Stimulated activated effector memory CD8-positive, alpha-beta T cell treated with anti-CD3 and anti-CD28 coated beads, Interleukin-12 subunit alpha, Interleukin-12 subunit beta, amount 100 ng/mL, for 72 hours (primary cell): Measurements from ENCODE around the gene ZNF763.
"Not testable (repeated sequence)": the region's sequence is repeated elsewhere in the genome, so short reads cannot be mapped to it uniquely, and the experiment has no call there.

ENCODE experiments used
- ATAC-seq: fragments of 150-1000 bp; cut with Tn5 transposase; 2 replicates; pipeline ENCODE4 v1.10.0; 2021
- DNase-seq, 2 donors: peaks; one replicate each; pipeline ENCODE4 v3.0.0; 2021 to 2022; ENCODE audit warnings: low spot score in 2 of 2
- H3K27ac Mint-ChIP-seq: one replicate; pipeline ENCODE4 v1.8.0; 2022; ENCODE audit warnings: mild to moderate bottlenecking, mixed read lengths
- H3K36me3 Mint-ChIP-seq: one replicate; pipeline ENCODE4 v1.8.0; 2022; ENCODE audit warnings: mild to moderate bottlenecking, mixed read lengths
- H3K4me1 Mint-ChIP-seq: one replicate; pipeline ENCODE4 v1.8.0; 2022; ENCODE audit warnings: mixed read lengths
- H3K4me3 Mint-ChIP-seq: one replicate; pipeline ENCODE4 v1.8.0; 2022; ENCODE audit warnings: mild to moderate bottlenecking, mixed read lengths
- H3K9me3 Mint-ChIP-seq: one replicate; pipeline ENCODE4 v1.8.0; 2022; ENCODE audit warnings: mixed read lengths

The ZNF763 gene

DNA sequence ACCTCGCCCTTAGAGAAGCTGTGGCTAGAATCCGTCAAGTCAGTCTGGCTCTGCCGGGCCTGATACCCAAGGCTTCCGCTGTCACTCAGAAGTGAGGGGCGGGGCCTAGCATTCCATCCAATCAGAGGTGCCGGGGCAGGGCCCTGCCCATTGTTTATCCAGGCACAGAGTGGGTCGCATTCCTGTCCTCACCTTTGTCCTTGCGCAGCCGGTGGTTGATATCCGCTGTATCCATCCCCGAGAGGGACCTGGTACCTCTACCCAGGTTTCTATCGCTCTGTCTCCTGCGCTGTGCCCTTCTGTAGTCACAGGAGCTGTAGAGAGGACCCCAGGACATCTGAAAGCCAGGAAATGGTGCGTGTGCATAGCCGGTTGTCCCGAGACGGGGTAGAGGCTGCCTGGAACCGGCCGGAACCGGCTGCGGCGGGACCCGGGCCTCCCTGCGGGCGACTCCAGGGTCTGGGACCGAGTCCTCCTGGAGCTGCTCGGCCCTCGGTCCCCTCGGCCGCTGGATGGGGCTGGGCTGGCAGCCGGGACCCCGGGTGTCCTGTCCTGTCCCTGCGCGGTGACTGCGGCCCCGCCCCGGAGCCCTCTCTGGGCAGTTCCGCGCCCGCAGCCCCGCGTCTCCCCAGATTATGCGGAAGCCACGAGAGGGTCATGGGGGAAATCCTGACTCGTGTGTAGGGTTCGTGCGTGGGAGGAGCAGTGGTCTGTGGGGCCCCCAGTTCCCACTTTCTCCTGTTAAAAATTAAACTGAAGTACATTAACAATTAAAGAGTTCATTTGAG lies at the start of gene ZNF763:
Gene ZNF763, plus strand, starts transcription at position 183 of the 788 bp plus-strand sequence. Its CDS starts 169 bp downstream, at position 352.
- peaks cover 22% of the 10 kb centered on the region for H3K4me1 Mint-ChIP-seq
- no peaks in the 10 kb centered on the region for H3K36me3 Mint-ChIP-seq
- H3K9me3 Mint-ChIP-seq, result no peaks in the 10 kb centered on the region
- ATAC-seq (peak; percentile 96), DNase-seq (peak; percentile 73 to 91)
- H3K4me3 Mint-ChIP-seq, result peak within 1 kb of the TSS; percentile 79
- peak within 1 kb of the TSS; percentile 82 for H3K27ac Mint-ChIP-seq

GRCh38 chr19:11921852-11922495 lies 42.9 kb upstream of the ZNF763 start:
- peaks cover 9% of the 10 kb centered on the region for H3K36me3 Mint-ChIP-seq
- ATAC-seq (no peak), DNase-seq (no peak)
- H3K4me3 Mint-ChIP-seq, result no peak overlapping the region
- H3K27ac Mint-ChIP-seq, result no peak overlapping the region
- peaks cover 35% of the 10 kb centered on the region for H3K4me1 Mint-ChIP-seq
- H3K9me3 Mint-ChIP-seq, result no peaks in the 10 kb centered on the region

DNA sequence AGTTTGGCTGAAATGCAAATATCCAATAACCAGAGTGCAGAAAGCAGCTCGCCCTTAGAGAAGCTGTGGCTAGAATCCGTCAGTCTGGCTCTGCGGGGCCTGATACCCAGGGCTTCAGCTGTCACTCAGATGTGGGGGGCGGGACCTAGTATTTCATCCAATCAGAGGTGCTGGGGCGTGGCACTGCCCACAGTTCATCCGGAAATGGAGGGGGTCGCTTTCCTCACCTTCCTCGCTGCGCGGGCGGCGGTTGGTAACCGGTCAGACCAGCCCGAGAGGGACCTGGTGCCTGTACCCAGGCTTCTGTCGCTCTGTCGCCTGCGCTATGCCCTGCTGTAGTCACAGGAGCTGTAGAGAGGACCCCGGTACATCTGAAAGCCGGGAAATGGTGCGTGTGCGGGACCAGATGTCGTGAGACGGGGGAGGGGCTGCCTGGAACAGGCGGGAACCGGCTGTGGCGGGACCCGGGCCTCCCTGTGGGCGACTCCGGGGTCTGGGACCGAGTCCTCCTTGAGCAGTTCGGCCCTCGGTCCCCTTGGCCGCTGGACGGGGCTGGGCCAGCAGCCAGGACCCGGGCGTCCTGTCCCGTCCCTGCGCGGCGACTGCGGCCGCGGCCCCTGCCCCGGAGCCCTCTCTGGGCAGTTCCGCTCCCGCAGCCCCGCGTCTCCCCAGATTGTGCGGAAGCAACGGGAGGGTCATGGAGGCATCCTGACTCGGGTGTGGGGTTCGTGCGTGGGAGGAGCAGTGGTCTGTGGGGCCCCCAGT lies 39.8 kb upstream of the ZNF763 start, which contains the start of gene ZNF700:
Gene ZNF700, plus strand, starts transcription at position 222 of the 765 bp plus-strand sequence. Its CDS starts 104 bp downstream, at position 326.
- Mint-ChIP-seq H3K4me1 (peaks cover 35% of the 10 kb centered on the region), H3K36me3 (peaks cover 11% of the 10 kb centered on the region), H3K4me3 (peak within 1 kb of the TSS; percentile 92)

DNA sequence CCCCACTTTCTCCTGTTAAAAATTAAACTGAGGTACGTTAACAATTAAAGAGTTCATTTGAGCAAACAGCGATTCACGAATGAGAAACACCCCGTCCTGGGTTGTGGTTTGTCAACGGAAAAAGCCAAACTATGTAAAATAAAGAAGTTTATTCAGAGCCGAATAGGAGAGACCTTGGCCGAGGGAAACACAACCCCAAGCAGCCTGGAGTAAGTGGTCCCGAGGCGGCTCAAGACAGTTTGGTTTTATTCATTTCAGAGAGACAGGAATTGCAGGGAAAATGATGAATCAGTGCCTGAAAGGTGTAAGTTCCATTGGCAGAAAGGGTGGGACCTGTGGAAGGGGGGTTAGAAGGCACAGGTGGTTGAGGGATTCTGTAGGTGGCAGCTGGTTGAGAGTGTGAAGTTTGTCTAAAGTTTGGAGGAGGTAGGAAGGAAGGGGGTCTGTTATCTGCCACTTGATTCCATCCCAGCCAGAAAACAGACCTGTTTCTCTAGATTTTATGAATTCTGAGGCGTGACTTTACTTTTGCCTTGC lies 39.1 kb upstream of the ZNF763 start:
- DNase-seq, result peak in 1 of 2 donors; percentile 51
- Mint-ChIP-seq H3K27ac (peak overlapping the region; percentile 98), H3K36me3 (peaks cover 11% of the 10 kb centered on the region), H3K4me1 (peaks cover 35% of the 10 kb centered on the region), H3K4me3 (peak overlapping the region; percentile 92)
- not testable (repeated sequence) for ATAC-seq, H3K9me3 Mint-ChIP-seq

More for the DNA sequence above, 39.8 kb upstream of the ZNF763 start, which contains the start of gene ZNF700:
- DNase-seq (peak; percentile 82 to 96), ATAC-seq (peak; percentile 97)
- H3K9me3 Mint-ChIP-seq, result no peaks in the 10 kb centered on the region
- H3K27ac Mint-ChIP-seq, result peak within 1 kb of the TSS; percentile 98

DNA sequence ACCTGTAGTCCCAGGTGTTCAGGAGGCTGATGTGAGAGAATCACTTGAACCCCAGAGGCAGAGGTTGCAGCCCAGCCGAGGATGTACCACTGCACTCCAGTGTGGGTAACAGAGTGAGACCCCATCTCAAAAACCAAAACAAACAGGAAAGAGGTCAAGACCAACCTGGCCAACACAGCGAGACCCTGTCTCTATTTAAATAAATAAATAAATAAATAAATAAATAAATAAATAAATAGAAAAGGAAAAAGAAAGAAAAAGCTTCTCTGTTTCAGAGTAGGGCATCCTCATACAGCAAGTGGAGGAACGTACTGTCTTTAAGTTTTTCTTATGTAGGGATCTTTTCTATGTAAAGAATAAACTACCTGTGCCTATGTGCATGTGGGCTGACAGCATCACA lies 37.6 kb upstream of the ZNF763 start:
- no peak for DNase-seq
- Mint-ChIP-seq H3K36me3 (peaks cover 11% of the 10 kb centered on the region), H3K4me1 (peaks cover 39% of the 10 kb centered on the region), H3K4me3 (no peak overlapping the region), H3K9me3 (no peaks in the 10 kb centered on the region), H3K27ac (no peak overlapping the region)
- no peak for ATAC-seq

- Mint-ChIP-seq H3K36me3 (peaks cover 13% of the 10 kb centered on the region), H3K27ac (no peak overlapping the region), H3K4me1 (peaks cover 13% of the 10 kb centered on the region), H3K4me3 (no peak overlapping the region), H3K9me3 (no peaks in the 10 kb centered on the region)
- no peak for DNase-seq
- no peak for ATAC-seq
These were observed 33.8 kb upstream of the ZNF763 start for GRCh38 chr19:11931051-11931450.

DNA sequence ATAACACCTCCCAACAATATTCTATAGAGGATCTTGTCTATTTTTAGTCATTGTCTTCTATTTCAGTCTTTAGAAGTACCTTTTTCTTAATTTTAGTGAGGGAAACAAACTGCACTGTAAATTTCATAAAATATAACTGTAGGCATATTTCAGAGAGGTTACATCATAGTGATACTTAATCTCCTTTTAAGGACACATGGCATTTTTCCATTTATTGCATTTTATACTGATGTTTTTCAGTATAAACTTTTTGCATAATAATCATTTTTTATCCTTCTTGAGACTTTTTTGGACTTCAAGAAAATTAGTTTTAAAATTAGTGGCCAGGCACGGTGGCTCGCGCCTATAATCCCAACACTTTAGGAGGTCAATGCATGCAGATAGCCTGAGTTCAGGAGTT lies 33.3 kb upstream of the ZNF763 start:
- H3K4me1 Mint-ChIP-seq, result peaks cover 13% of the 10 kb centered on the region
- no peak overlapping the region for H3K4me3 Mint-ChIP-seq
- no peak overlapping the region for H3K27ac Mint-ChIP-seq
- ATAC-seq (no peak), DNase-seq (no peak)
- H3K9me3 Mint-ChIP-seq, result no peaks in the 10 kb centered on the region
- peaks cover 13% of the 10 kb centered on the region for H3K36me3 Mint-ChIP-seq

- not testable (repeated sequence) for H3K9me3 Mint-ChIP-seq, H3K27ac Mint-ChIP-seq, H3K4me1 Mint-ChIP-seq, ATAC-seq, DNase-seq, H3K4me3 Mint-ChIP-seq
- H3K36me3 Mint-ChIP-seq, result peaks cover 30% of the 10 kb centered on the region
These were observed 29.0 kb upstream of the ZNF763 start for GRCh38 chr19:11935829-11936228.

- not testable (repeated sequence) for H3K4me1 Mint-ChIP-seq, H3K9me3 Mint-ChIP-seq, H3K27ac Mint-ChIP-seq, H3K4me3 Mint-ChIP-seq, DNase-seq, ATAC-seq
- peaks cover 37% of the 10 kb centered on the region for H3K36me3 Mint-ChIP-seq
These were observed 26.5 kb upstream of the ZNF763 start for GRCh38 chr19:11938383-11938782.

DNA sequence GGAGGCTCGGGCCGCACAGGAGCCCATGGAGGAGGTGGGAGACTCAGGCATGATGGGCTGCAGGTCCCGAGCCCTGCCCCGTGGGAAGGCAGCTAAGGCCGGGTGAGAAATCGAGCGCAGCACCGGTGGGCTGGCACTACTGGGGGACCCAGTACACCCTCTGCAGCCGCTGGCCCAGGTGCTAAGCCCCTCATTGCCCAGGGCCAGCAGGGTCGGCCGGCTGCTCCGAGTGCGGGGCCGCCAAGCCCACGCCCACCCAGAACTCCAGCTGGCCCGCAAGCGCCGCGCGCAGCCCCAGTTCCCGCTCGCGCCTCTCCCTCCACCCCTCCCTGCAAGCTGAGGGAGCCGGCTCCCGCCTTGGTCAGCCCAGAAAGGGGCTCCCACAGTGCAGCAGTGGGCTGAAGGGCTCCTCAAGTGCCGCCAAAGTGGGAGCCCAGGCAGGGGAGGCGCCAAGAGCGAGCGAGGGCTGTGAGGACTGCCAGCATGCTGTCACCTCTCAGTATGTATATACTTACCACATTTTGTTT lies 23.4 kb upstream of the ZNF763 start:
- DNase-seq, H3K27ac Mint-ChIP-seq, H3K4me1 Mint-ChIP-seq, H3K4me3 Mint-ChIP-seq, ATAC-seq: not testable (repeated sequence)
- Mint-ChIP-seq H3K9me3 (peaks cover 14% of the 10 kb centered on the region), H3K36me3 (peaks cover 35% of the 10 kb centered on the region)

GRCh38 chr19:11942008-11942842 lies 22.6 kb upstream of the ZNF763 start:
- Mint-ChIP-seq H3K4me3 (no peak overlapping the region), H3K4me1 (no peaks in the 10 kb centered on the region), H3K9me3 (peaks cover 14% of the 10 kb centered on the region), H3K36me3 (peaks cover 42% of the 10 kb centered on the region), H3K27ac (no peak overlapping the region)
- no peak for DNase-seq
- ATAC-seq, result no peak

- Mint-ChIP-seq H3K9me3 (peaks cover 16% of the 10 kb centered on the region), H3K36me3 (peaks cover 42% of the 10 kb centered on the region)
- no peak for DNase-seq
These were observed 22.1 kb upstream of the ZNF763 start for GRCh38 chr19:11942843-11943108.

GRCh38 chr19:11944656-11945055 lies 20.2 kb upstream of the ZNF763 start:
- ATAC-seq (no peak), DNase-seq (no peak)
- H3K27ac Mint-ChIP-seq, result no peak overlapping the region
- peaks cover 57% of the 10 kb centered on the region for H3K36me3 Mint-ChIP-seq
- H3K4me3 Mint-ChIP-seq, result no peak overlapping the region
- peaks cover 28% of the 10 kb centered on the region for H3K9me3 Mint-ChIP-seq
- no peaks in the 10 kb centered on the region for H3K4me1 Mint-ChIP-seq

More at GRCh38 chr19:11942843-11943108, 22.1 kb upstream of the ZNF763 start:
- Mint-ChIP-seq H3K4me1 (no peaks in the 10 kb centered on the region), H3K4me3 (no peak overlapping the region), H3K27ac (no peak overlapping the region)
- ATAC-seq, result no peak

GRCh38 chr19:11948646-11949045 lies 16.2 kb upstream of the ZNF763 start:
- Mint-ChIP-seq H3K4me3 (no peak overlapping the region), H3K4me1 (no peaks in the 10 kb centered on the region), H3K36me3 (peaks cover 56% of the 10 kb centered on the region), H3K9me3 (peaks cover 30% of the 10 kb centered on the region), H3K27ac (no peak overlapping the region)
- DNase-seq (no peak), ATAC-seq (no peak)
